ENCODE data around the gene PIK3CA.

PIK3CA gene

GRCh38 chr3:179276001-179276400, 127.8 kb downstream of the PIK3CA start:
- Histone ChIP-seq H4K8ac (ENCODE audit: low read depth, low read length) (no peak overlapping the region), H3K4me2 (ENCODE audit: low read length) (no peak overlapping the region), H3K27ac (ENCODE audit: low read depth, low read length) (no peak overlapping the region), H3K23ac (ENCODE audit: low read length) (no peak overlapping the region), H3K27me3 (ENCODE audit: insufficient read depth, low read length, poor library complexity) (no peaks in the 10 kb centered on the region), H3K79me1 (ENCODE audit: low read length) (no peaks in the 10 kb centered on the region), H2AK5ac (ENCODE audit: low read length) (no peak overlapping the region), H3K4me3 (ENCODE audit: low read length) (no peak overlapping the region), H4K5ac (ENCODE audit: low read length) (no peak overlapping the region), H2BK120ac (ENCODE audit: low read depth, low read length) (no peak overlapping the region), H2BK15ac (replicated peaks; ENCODE audit: low read depth) (no peak overlapping the region), H3K79me2 (ENCODE audit: control insufficient read depth, insufficient read depth, low read length) (no peaks in the 10 kb centered on the region), H3K4me1 (ENCODE audit: control insufficient read depth, low read depth, low read length) (no peaks in the 10 kb centered on the region), H3K36me3 (ENCODE audit: control insufficient read depth, insufficient read depth, low read length) (no peaks in the 10 kb centered on the region), H3K18ac (ENCODE audit: low read length) (no peak overlapping the region), H3K56ac (ENCODE audit: low read length) (no peak overlapping the region), H2BK5ac (ENCODE audit: low read length) (no peak overlapping the region), H3K9ac (ENCODE audit: low read length) (no peak overlapping the region), H3K4ac (ENCODE audit: low read depth, low read length) (no peak overlapping the region)
- no CpG with 5 or more reads among the region's 3 CpGs for WGBS (ENCODE audit: extremely low coverage, insufficient coverage, low lambda C conversion rate)
- no peak for DNase-seq

- H3K23ac ChIP-seq (ENCODE audit: low read length), result no peak overlapping the region
- H3K27me3 ChIP-seq (ENCODE audit: insufficient read depth, low read length, poor library complexity), result no peaks in the 10 kb centered on the region
- H2BK5ac ChIP-seq (ENCODE audit: low read length), result no peak overlapping the region
- H3K79me2 ChIP-seq (ENCODE audit: control insufficient read depth, insufficient read depth, low read length), result no peaks in the 10 kb centered on the region
- H4K8ac ChIP-seq (ENCODE audit: low read depth, low read length), result no peak overlapping the region
- no peak overlapping the region for H3K4me2 ChIP-seq (ENCODE audit: low read length)
- H3K9ac ChIP-seq (ENCODE audit: low read length), result no peak overlapping the region
- H3K27ac ChIP-seq (ENCODE audit: low read depth, low read length), result no peak overlapping the region
- H2AK5ac ChIP-seq (ENCODE audit: low read length), result no peak overlapping the region
- no CpG with 5 or more reads among the region's 3 CpGs for WGBS (ENCODE audit: extremely low coverage, insufficient coverage, low lambda C conversion rate)
- H2BK120ac ChIP-seq (ENCODE audit: low read depth, low read length), result no peak overlapping the region
- no peak for DNase-seq
- no peak overlapping the region for H3K56ac ChIP-seq (ENCODE audit: low read length)
- no peak overlapping the region for H4K5ac ChIP-seq (ENCODE audit: low read length)
- H3K18ac ChIP-seq (ENCODE audit: low read length), result no peak overlapping the region
- no peak overlapping the region for H3K4me3 ChIP-seq (ENCODE audit: low read length)
- no peaks in the 10 kb centered on the region for H3K4me1 ChIP-seq (ENCODE audit: control insufficient read depth, low read depth, low read length)
- no peaks in the 10 kb centered on the region for H3K79me1 ChIP-seq (ENCODE audit: low read length)
- no peak overlapping the region for H3K4ac ChIP-seq (ENCODE audit: low read depth, low read length)
- no peak overlapping the region for H2BK15ac ChIP-seq (replicated peaks; ENCODE audit: low read depth)
- no peaks in the 10 kb centered on the region for H3K36me3 ChIP-seq (ENCODE audit: control insufficient read depth, insufficient read depth, low read length)
Measured at GRCh38 chr3:179276743-179277142, 128.6 kb downstream of the PIK3CA start.

DNA sequence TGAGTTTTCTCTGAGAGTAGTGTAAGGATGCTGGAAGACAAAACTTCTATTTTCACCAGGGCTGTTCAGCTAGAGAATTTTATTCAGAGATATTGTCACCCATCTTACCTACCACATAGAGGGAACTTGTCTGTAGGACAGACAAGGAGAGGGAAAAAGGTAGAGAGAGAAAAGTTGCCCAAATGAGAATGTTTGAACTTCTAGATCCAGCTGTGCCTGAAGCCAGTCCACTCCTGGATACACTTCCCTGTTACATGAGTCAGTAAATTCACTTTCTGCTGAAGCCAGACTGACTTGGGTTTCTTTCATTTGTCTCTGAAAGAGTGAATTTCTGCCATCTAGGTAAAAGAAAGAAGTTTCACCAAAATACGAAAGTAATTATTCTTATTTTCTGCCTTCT, 130.0 kb downstream of the PIK3CA start:
- H3K27ac ChIP-seq (ENCODE audit: low read depth, low read length), result no peak overlapping the region
- no peaks in the 10 kb centered on the region for H3K27me3 ChIP-seq (ENCODE audit: insufficient read depth, low read length, poor library complexity)
- no peak overlapping the region for H4K5ac ChIP-seq (ENCODE audit: low read length)
- H2AK5ac ChIP-seq (ENCODE audit: low read length), result no peak overlapping the region
- H3K4me2 ChIP-seq (ENCODE audit: low read length), result no peak overlapping the region
- no peak overlapping the region for H3K18ac ChIP-seq (ENCODE audit: low read length)
- H3K79me1 ChIP-seq (ENCODE audit: low read length), result no peaks in the 10 kb centered on the region
- no peak overlapping the region for H3K9ac ChIP-seq (ENCODE audit: low read length)
- H2BK5ac ChIP-seq (ENCODE audit: low read length), result no peak overlapping the region
- no peaks in the 10 kb centered on the region for H3K36me3 ChIP-seq (ENCODE audit: control insufficient read depth, insufficient read depth, low read length)
- no peaks in the 10 kb centered on the region for H3K4me1 ChIP-seq (ENCODE audit: control insufficient read depth, low read depth, low read length)
- WGBS (ENCODE audit: extremely low coverage, insufficient coverage, low lambda C conversion rate), result no CpG with 5 or more reads among the region's 1 CpG
- no peak overlapping the region for H3K56ac ChIP-seq (ENCODE audit: low read length)
- H3K4me3 ChIP-seq (ENCODE audit: low read length), result no peak overlapping the region
- H3K23ac ChIP-seq (ENCODE audit: low read length), result no peak overlapping the region
- no peaks in the 10 kb centered on the region for H3K79me2 ChIP-seq (ENCODE audit: control insufficient read depth, insufficient read depth, low read length)
- H4K8ac ChIP-seq (ENCODE audit: low read depth, low read length), result no peak overlapping the region
- H2BK15ac ChIP-seq (replicated peaks; ENCODE audit: low read depth), result no peak overlapping the region
- H3K4ac ChIP-seq (ENCODE audit: low read depth, low read length), result no peak overlapping the region
- no peak for DNase-seq
- no peak overlapping the region for H2BK120ac ChIP-seq (ENCODE audit: low read depth, low read length)

- Histone ChIP-seq H3K79me2 (ENCODE audit: control insufficient read depth, insufficient read depth, low read length) (no peaks in the 10 kb centered on the region), H3K23ac (ENCODE audit: low read length) (no peak overlapping the region), H3K4ac (ENCODE audit: low read depth, low read length) (no peak overlapping the region), H3K36me3 (ENCODE audit: control insufficient read depth, insufficient read depth, low read length) (no peaks in the 10 kb centered on the region), H3K56ac (ENCODE audit: low read length) (no peak overlapping the region), H2BK5ac (ENCODE audit: low read length) (no peak overlapping the region), H3K27ac (ENCODE audit: low read depth, low read length) (no peak overlapping the region), H3K4me1 (ENCODE audit: control insufficient read depth, low read depth, low read length) (no peaks in the 10 kb centered on the region), H4K8ac (ENCODE audit: low read depth, low read length) (no peak overlapping the region), H3K4me3 (ENCODE audit: low read length) (no peak overlapping the region), H4K5ac (ENCODE audit: low read length) (no peak overlapping the region), H3K4me2 (ENCODE audit: low read length) (no peak overlapping the region), H3K27me3 (ENCODE audit: insufficient read depth, low read length, poor library complexity) (no peaks in the 10 kb centered on the region), H3K18ac (ENCODE audit: low read length) (no peak overlapping the region), H3K79me1 (ENCODE audit: low read length) (no peaks in the 10 kb centered on the region), H2AK5ac (ENCODE audit: low read length) (no peak overlapping the region), H2BK120ac (ENCODE audit: low read depth, low read length) (no peak overlapping the region), H2BK15ac (replicated peaks; ENCODE audit: low read depth) (no peak overlapping the region), H3K9ac (ENCODE audit: low read length) (no peak overlapping the region)
- no peak for DNase-seq
- WGBS (ENCODE audit: extremely low coverage, insufficient coverage, low lambda C conversion rate), result no CpG with 5 or more reads among the region's 4 CpGs
Measured at GRCh38 chr3:179278932-179279693, 131.0 kb downstream of the PIK3CA start.

GRCh38 chr3:179279837-179280236, 131.7 kb downstream of the PIK3CA start:
- Histone ChIP-seq H3K36me3 (ENCODE audit: control insufficient read depth, insufficient read depth, low read length) (no peaks in the 10 kb centered on the region), H4K8ac (ENCODE audit: low read depth, low read length) (no peak overlapping the region), H3K18ac (ENCODE audit: low read length) (no peak overlapping the region), H2BK15ac (replicated peaks; ENCODE audit: low read depth) (no peak overlapping the region), H2BK5ac (ENCODE audit: low read length) (no peak overlapping the region), H3K4me1 (ENCODE audit: control insufficient read depth, low read depth, low read length) (no peaks in the 10 kb centered on the region), H3K79me2 (ENCODE audit: control insufficient read depth, insufficient read depth, low read length) (no peaks in the 10 kb centered on the region), H2BK120ac (ENCODE audit: low read depth, low read length) (no peak overlapping the region), H3K56ac (ENCODE audit: low read length) (no peak overlapping the region), H3K23ac (ENCODE audit: low read length) (no peak overlapping the region), H3K4me3 (ENCODE audit: low read length) (no peak overlapping the region), H3K4ac (ENCODE audit: low read depth, low read length) (no peak overlapping the region), H3K27me3 (ENCODE audit: insufficient read depth, low read length, poor library complexity) (no peaks in the 10 kb centered on the region), H2AK5ac (ENCODE audit: low read length) (no peak overlapping the region), H3K27ac (ENCODE audit: low read depth, low read length) (no peak overlapping the region), H4K5ac (ENCODE audit: low read length) (no peak overlapping the region), H3K9ac (ENCODE audit: low read length) (no peak overlapping the region), H3K79me1 (ENCODE audit: low read length) (no peaks in the 10 kb centered on the region), H3K4me2 (ENCODE audit: low read length) (no peak overlapping the region)
- no peak for DNase-seq
- WGBS (ENCODE audit: extremely low coverage, insufficient coverage, low lambda C conversion rate), result no CpG with 5 or more reads among the region's 1 CpG

DNA sequence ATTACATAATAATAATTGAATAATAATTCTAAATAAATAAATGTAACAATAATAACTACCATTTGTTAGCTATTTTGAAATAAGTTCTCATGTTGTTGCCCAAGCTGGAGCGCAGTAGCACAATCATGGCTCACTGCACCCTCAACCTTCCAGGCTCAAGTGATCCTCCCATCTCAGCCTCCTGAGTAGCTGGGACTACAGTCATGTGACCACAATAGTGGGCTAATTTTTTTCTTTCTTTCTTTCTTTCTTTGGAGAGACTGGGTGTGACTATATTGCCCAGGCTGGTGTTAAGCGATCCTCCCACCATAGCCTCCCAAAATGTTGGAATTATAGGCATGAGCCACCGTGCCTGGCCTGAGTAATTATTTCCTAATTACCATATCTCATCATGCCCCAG, 133.7 kb downstream of the PIK3CA start:
- Histone ChIP-seq H2BK15ac (replicated peaks; ENCODE audit: low read depth) (no peak overlapping the region), H3K4me3 (ENCODE audit: low read length) (no peak overlapping the region), H2BK5ac (ENCODE audit: low read length) (no peak overlapping the region), H3K4me2 (ENCODE audit: low read length) (no peak overlapping the region), H3K56ac (ENCODE audit: low read length) (no peak overlapping the region), H3K79me1 (ENCODE audit: low read length) (no peaks in the 10 kb centered on the region), H3K27me3 (ENCODE audit: insufficient read depth, low read length, poor library complexity) (no peaks in the 10 kb centered on the region), H3K9ac (ENCODE audit: low read length) (no peak overlapping the region), H3K36me3 (ENCODE audit: control insufficient read depth, insufficient read depth, low read length) (no peaks in the 10 kb centered on the region), H4K5ac (ENCODE audit: low read length) (no peak overlapping the region), H3K4me1 (ENCODE audit: control insufficient read depth, low read depth, low read length) (no peaks in the 10 kb centered on the region), H3K79me2 (ENCODE audit: control insufficient read depth, insufficient read depth, low read length) (no peaks in the 10 kb centered on the region), H3K27ac (ENCODE audit: low read depth, low read length) (no peak overlapping the region), H2AK5ac (ENCODE audit: low read length) (no peak overlapping the region), H4K8ac (ENCODE audit: low read depth, low read length) (no peak overlapping the region), H3K18ac (ENCODE audit: low read length) (no peak overlapping the region), H2BK120ac (ENCODE audit: low read depth, low read length) (no peak overlapping the region), H3K4ac (ENCODE audit: low read depth, low read length) (no peak overlapping the region), H3K23ac (ENCODE audit: low read length) (no peak overlapping the region)
- DNase-seq, result no peak
- WGBS (ENCODE audit: extremely low coverage, insufficient coverage, low lambda C conversion rate), result no CpG with 5 or more reads among the region's 3 CpGs

All from mesendoderm (in vitro differentiated cells).